ENCODE measurements around the gene PRG3. TPM values are rescaled to one million over a fixed set of nuclear protein-coding genes. Genes with fewer than 3 reads are reported as not detected.
A peak's percentile ranks its signal among the peaks of the same experiment; 100 is the strongest.

Gene PRG3
- total and polyA plus RNA-seq, 3 donors from 2014 or later, result not detected

DNA sequence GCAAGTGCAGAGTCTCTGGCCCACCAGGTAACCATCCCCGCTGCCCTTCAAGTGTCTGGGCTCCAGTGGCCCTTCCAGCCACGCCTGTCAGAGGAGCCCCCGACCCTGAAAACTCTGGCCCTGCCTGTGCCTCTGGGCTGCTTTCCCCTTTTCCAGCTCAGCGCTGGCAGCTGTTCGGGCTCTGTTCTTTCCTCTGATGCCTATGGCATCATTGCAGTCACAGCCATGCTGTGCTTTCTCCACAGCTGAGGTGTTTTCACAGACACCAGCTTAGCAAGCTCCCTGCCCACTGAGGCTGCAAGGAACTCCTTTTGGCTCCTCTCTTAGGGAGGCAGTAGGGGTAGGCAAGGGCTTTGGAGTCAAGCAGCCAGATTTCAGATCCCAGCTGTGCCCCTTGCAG is 21.6 kb downstream of the PRG3 start:
- TF ChIP-seq CTCF (IDR thresholded peaks at IDR 0.05) (no peak), POLR2A (IDR thresholded peaks at IDR 0.05) (no peak)
- intact Hi-C loops (cut with DNase I; ENCODE audit: low total_unique reads), result no loop called here
- WGBS, 2 donors, result 82 to 100% methylated on average over 2 to 5 of the region's 5 CpGs
- no peak for DNase-seq
- Histone ChIP-seq H3K4me3 (no peak overlapping the region), H3K9me3 (no peaks in the 10 kb centered on the region), H3K36me3 (ENCODE audit: low read depth, missing control alignments) (no peaks in the 10 kb centered on the region), H3K4me1 (no peaks in the 10 kb centered on the region), H3K27me3 (no peaks in the 10 kb centered on the region), H3K27ac (no peak overlapping the region)

DNA sequence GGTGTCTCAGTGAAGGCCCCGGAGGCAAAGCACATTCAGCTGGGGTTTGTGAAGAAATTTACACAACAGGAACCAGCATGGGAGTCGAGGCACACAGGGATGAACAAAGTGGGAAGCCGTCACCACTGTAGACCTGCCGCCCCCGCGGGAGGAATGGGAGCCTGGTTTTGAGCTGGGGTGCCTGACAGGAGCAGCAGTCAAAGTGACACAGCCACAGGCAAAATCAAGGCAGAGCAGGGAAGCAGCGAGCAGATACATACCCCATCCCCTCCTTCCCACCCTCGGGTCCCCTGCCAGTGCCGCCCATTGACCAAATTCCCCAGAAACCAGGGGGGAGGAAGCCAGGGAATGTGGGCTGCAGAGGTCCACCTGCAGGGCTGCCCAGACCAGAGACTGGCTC is 22.0 kb downstream of the PRG3 start:
- H3K4me1 ChIP-seq, result no peaks in the 10 kb centered on the region
- 78 to 82% methylated on average over 8 to 9 of the region's 9 CpGs for WGBS, 2 donors

GRCh38 chr11:57358543-57358961 is 22.4 kb downstream of the PRG3 start:
- no peak for DNase-seq
- H3K4me1 ChIP-seq, result no peaks in the 10 kb centered on the region
- 79 to 82% methylated on average over 9 of the region's 9 CpGs for WGBS, 2 donors
- no peak overlapping the region for H3K27ac ChIP-seq
- no peak overlapping the region for H3K4me3 ChIP-seq
- TF ChIP-seq CTCF (IDR thresholded peaks at IDR 0.05) (no peak), POLR2A (IDR thresholded peaks at IDR 0.05) (no peak)
- H3K27me3 ChIP-seq, result no peaks in the 10 kb centered on the region
- intact Hi-C loops (cut with DNase I; ENCODE audit: low total_unique reads), result no loop called here
- H3K36me3 ChIP-seq (ENCODE audit: low read depth, missing control alignments), result no peaks in the 10 kb centered on the region
- H3K9me3 ChIP-seq, result no peaks in the 10 kb centered on the region

More for the DNA sequence above, 22.0 kb downstream of the PRG3 start:
- Histone ChIP-seq H3K36me3 (ENCODE audit: low read depth, missing control alignments) (no peaks in the 10 kb centered on the region), H3K27me3 (no peaks in the 10 kb centered on the region), H3K27ac (no peak overlapping the region), H3K9me3 (no peaks in the 10 kb centered on the region), H3K4me3 (no peak overlapping the region)
- TF ChIP-seq CTCF (IDR thresholded peaks at IDR 0.05) (no peak), POLR2A (IDR thresholded peaks at IDR 0.05) (no peak)
- no peak for DNase-seq
- intact Hi-C loops (cut with DNase I; ENCODE audit: low total_unique reads), result no loop called here

GRCh38 chr11:57357856-57358255 is 23.1 kb downstream of the PRG3 start:
- H3K36me3 ChIP-seq (ENCODE audit: low read depth, missing control alignments), result no peaks in the 10 kb centered on the region
- H3K27ac ChIP-seq, result peak overlapping the region in 1 of 2 donors; percentile 24
- H3K27me3 ChIP-seq, result no peaks in the 10 kb centered on the region
- no peaks in the 10 kb centered on the region for H3K4me1 ChIP-seq
- H3K9me3 ChIP-seq, result no peaks in the 10 kb centered on the region
- peak; percentile 22 for DNase-seq
- intact Hi-C loops (cut with DNase I; ENCODE audit: low total_unique reads), result no loop called here
- no peak overlapping the region for H3K4me3 ChIP-seq
- no peak for TF ChIP-seq CTCF (IDR thresholded peaks at IDR 0.05)
- no peak for TF ChIP-seq POLR2A (IDR thresholded peaks at IDR 0.05)
- 39 to 46% methylated on average over 6 of the region's 6 CpGs for WGBS, 2 donors

- H3K27me3 ChIP-seq, result no peaks in the 10 kb centered on the region
- TF ChIP-seq POLR2A (IDR thresholded peaks at IDR 0.05), result no peak
- intact Hi-C loops (cut with DNase I; ENCODE audit: low total_unique reads), result no loop called here
- no peak overlapping the region for H3K27ac ChIP-seq
- no peaks in the 10 kb centered on the region for H3K9me3 ChIP-seq
- H3K4me3 ChIP-seq, result no peak overlapping the region
- WGBS, 2 donors, result 94 to 96% methylated on average over 3 of the region's 3 CpGs
- H3K36me3 ChIP-seq (ENCODE audit: low read depth, missing control alignments), result no peaks in the 10 kb centered on the region
- no peak for DNase-seq
- H3K4me1 ChIP-seq, result no peaks in the 10 kb centered on the region
Observed at GRCh38 chr11:57357310-57357709, 23.6 kb downstream of the PRG3 start.
